ENCODE results near the gene TIMP3.

- no peak for TF ChIP-seq PATZ1 (CRISPR knock-in tag; IDR thresholded peaks at IDR 0.05; ENCODE audit: borderline replicate concordance)
- no peak for TF ChIP-seq CSDC2 (CRISPR knock-in tag; IDR thresholded peaks at IDR 0.05)
- no peak for TF ChIP-seq CREB5 (CRISPR knock-in tag; IDR thresholded peaks at IDR 0.05; ENCODE audit: low read depth)
- no peak for TF ChIP-seq ZNF565 (CRISPR knock-in tag; conservative IDR thresholded peaks at IDR 0.05; ENCODE audit: low read depth)
- TF ChIP-seq TSHZ2 (CRISPR knock-in tag; IDR thresholded peaks at IDR 0.05) = no peak
- TF ChIP-seq ZFP3 (CRISPR knock-in tag; IDR thresholded peaks at IDR 0.05) = no peak
- TF ChIP-seq ZNF8 (CRISPR knock-in tag; IDR thresholded peaks at IDR 0.05) = no peak
- no peak for TF ChIP-seq POU6F1 (CRISPR knock-in tag; IDR thresholded peaks at IDR 0.05; ENCODE audit: borderline replicate concordance, low read depth)
Observed at GRCh38 chr22:32764330-32765131, 37.0 kb upstream of the TIMP3 start.

All from SK-N-SH treated with all-trans-retinoic acid at 6 μM for 48 hours (cell line).